ENCODE measurements around the gene CASK. TPM values are rescaled to one million over a fixed set of nuclear protein-coding genes. Genes with fewer than 3 reads are reported as not detected.
"Not testable (repeated sequence)": the region's sequence is repeated elsewhere in the genome, so short reads cannot be mapped to it uniquely, and the experiment has no call there.

The CASK gene
- total RNA-seq, 2 experiments from 2014 or later: 16.6 to 20.4 TPM

DNA sequence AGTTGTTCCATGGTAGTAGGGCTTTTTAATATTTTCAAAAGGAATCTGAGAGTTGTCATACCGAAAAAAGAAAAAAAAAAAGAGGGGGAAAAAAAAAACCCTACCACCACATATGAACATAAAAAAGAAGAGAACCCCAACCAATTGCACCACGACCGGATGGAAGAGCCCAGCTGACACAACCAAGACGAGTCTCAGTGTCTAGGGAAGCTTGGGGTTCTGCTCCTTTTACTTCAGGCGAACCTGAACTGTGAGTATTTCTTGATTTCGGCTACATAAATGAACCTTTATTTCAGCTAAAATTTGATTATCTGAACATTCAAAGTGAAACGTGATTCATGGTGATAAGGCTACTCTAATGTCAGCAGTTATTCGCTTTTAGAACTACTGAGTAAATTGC lies 234.5 kb downstream of the CASK start, which contains the start of gene GPR34:
Gene GPR34, plus strand, starts transcription at position 139 of the 400 bp plus-strand sequence. CDS start 6,661 bp downstream, outside the sequence.
- Mint-ChIP-seq H3K27ac (peak within 1 kb of the TSS; percentile 62), H3K36me3 (peaks cover 16% of the 10 kb centered on the region), H3K4me1 (peaks cover 29% of the 10 kb centered on the region), H3K9me3 (no peaks in the 10 kb centered on the region), H3K4me3 (peak within 1 kb of the TSS; percentile 18), H3K27me3 (no peaks in the 10 kb centered on the region)
- peak; percentile 21 for DNase-seq

DNA sequence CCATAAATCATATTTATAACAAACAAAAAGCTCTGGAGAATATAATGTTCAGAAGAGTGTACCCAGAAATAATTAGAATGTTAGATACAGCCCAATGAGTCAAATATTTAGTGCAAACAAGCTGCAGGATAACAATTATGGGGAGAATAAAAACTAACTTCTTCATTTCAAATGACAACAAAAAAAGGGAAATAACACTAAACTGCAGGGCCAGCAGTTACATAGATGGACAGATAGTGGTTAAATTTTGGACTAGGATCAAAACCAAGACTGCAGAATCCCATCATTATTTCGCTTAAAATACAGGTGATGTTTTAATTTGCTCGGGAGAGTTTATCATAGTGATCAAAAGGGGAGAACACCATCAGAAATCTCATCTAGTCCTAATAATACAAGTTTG lies 235.2 kb downstream of the CASK start:
- H3K4me1 Mint-ChIP-seq: peaks cover 25% of the 10 kb centered on the region
- no peak for DNase-seq
- H3K27ac Mint-ChIP-seq: peak overlapping the region; percentile 16
- peaks cover 12% of the 10 kb centered on the region for H3K36me3 Mint-ChIP-seq
- H3K4me3 Mint-ChIP-seq: peak overlapping the region; percentile 14
- no peaks in the 10 kb centered on the region for H3K27me3 Mint-ChIP-seq
- no peaks in the 10 kb centered on the region for H3K9me3 Mint-ChIP-seq

DNA sequence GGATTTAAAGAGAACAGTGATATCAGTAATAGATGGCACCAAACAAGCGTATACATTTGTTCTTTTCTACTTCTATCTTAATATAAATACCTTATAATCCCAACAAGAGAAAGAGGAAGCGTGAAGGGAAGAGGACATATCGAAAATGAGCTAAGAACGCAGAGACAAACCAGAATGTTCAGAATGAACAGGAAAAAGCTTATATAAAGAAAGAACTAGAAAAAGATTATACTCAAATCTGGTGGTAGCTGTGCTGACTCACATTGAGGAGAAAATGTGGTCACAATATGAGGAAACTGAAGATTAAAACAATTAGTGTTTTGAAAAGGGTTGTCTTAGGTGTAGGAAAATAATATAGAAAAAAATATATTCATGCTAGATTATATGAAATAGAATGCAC lies 236.6 kb downstream of the CASK start:
- H3K4me3 Mint-ChIP-seq: no peak overlapping the region

GRCh38 chrX:41684940-41685339 lies 238.4 kb downstream of the CASK start:
- Mint-ChIP-seq H3K9me3 (no peaks in the 10 kb centered on the region), H3K4me1 (peaks cover 11% of the 10 kb centered on the region), H3K4me3 (no peak overlapping the region), H3K27ac (no peak overlapping the region), H3K36me3 (no peaks in the 10 kb centered on the region), H3K27me3 (no peaks in the 10 kb centered on the region)
- no peak for DNase-seq

More for the DNA sequence above, 236.6 kb downstream of the CASK start:
- Mint-ChIP-seq H3K36me3 (peaks cover 2% of the 10 kb centered on the region), H3K9me3 (no peaks in the 10 kb centered on the region), H3K27ac (no peak overlapping the region), H3K4me1 (peaks cover 14% of the 10 kb centered on the region), H3K27me3 (no peaks in the 10 kb centered on the region)
- DNase-seq: no peak

DNA sequence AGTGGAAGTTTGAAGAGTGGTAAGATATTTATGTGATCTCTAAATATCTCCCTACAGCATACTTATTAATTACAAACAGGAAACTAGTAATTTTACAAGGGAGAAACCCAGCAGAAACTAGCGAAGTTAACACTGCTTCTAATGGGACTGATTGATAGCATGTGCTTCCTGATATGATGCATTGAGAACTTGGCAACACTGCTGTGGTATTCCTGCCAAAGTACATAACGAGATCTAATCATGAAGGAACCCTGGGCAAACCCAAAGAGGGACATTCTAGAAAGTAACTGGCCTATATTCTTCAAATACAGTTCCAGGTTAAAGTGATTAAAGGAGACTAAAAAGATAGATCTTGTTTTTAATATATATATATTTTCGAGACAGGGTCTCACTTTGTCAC lies 239.2 kb downstream of the CASK start:
- no peak for DNase-seq
- Mint-ChIP-seq H3K27ac (no peak overlapping the region), H3K4me1 (peaks cover 11% of the 10 kb centered on the region), H3K27me3 (no peaks in the 10 kb centered on the region), H3K4me3 (no peak overlapping the region), H3K9me3 (no peaks in the 10 kb centered on the region), H3K36me3 (peaks cover 1% of the 10 kb centered on the region)

DNA sequence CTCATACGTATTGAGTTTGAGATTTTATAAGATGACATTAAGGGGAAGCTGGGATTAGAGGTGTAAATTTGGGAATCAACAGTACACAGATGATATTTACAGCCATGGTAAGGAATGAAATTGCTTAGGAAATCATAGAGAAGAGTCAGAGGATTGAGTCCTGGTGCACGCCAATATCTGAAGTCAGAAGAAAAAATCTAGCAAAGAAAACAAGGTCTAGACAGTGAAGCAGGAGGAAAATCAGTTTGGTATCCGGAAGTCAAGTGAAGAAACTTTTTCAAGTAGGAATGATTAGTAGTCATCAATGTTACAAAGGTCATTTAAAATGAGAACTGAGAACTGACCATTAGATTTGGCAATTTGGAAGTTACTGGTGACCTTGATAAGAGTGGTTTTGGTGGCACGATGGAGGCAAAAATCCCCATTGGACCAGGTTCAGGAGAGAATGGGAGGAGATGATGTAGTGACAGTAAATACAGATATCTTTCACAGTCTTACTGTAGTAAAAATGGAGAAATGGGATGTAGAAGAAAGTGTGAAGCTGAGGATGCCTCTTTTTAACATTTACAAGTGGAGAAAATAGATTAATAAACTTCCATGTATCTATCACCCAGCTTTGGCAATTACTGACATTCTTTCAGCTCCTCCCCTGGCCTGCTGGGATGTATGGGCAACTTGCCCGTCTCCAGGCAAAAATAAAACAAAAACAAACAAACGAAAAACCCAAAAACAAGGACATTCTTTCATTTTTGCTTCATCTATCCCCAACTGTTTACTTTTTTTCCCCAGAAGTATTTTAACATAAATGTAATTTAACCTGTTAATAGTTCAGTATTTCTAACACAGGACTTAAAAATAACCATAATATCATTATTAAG lies 245.9 kb downstream of the CASK start:
- H3K27me3 Mint-ChIP-seq: no peaks in the 10 kb centered on the region
- peaks cover 19% of the 10 kb centered on the region for H3K36me3 Mint-ChIP-seq
- H3K27ac Mint-ChIP-seq: no peak overlapping the region
- no peak for DNase-seq
- peaks cover 6% of the 10 kb centered on the region for H3K4me1 Mint-ChIP-seq
- no peak overlapping the region for H3K4me3 Mint-ChIP-seq
- H3K9me3 Mint-ChIP-seq: peaks cover 2% of the 10 kb centered on the region

- H3K4me3 Mint-ChIP-seq, H3K4me1 Mint-ChIP-seq, H3K27ac Mint-ChIP-seq, H3K27me3 Mint-ChIP-seq, DNase-seq, H3K9me3 Mint-ChIP-seq: not testable (repeated sequence)
- peaks cover 22% of the 10 kb centered on the region for H3K36me3 Mint-ChIP-seq
Measured at GRCh38 chrX:41676361-41676760, 247.0 kb downstream of the CASK start.

DNA sequence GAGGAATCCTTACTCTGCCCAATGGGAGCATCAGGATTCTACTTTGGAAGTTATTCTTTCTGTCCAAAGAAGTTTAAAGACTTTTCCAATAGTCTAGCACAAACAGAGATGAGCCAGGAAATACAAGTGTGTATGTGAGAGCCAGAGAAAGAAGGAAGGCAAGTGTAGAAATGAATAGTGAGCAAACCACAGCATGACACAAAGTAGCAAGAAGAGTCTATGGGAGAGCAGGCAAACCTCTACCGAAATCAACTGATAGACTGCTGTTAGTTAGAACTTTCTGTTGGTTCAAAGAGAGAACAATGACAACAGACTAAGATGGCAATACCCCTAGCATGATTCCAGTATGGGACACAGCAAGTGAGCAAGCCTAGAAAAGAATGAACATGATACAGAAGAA lies 250.7 kb downstream of the CASK start:
- H3K27ac Mint-ChIP-seq: no peak overlapping the region
- H3K9me3 Mint-ChIP-seq: peaks cover 2% of the 10 kb centered on the region
- H3K27me3 Mint-ChIP-seq: no peaks in the 10 kb centered on the region
- peaks cover 28% of the 10 kb centered on the region for H3K4me1 Mint-ChIP-seq
- DNase-seq: no peak
- H3K4me3 Mint-ChIP-seq: no peak overlapping the region
- H3K36me3 Mint-ChIP-seq: peaks cover 27% of the 10 kb centered on the region

GRCh38 chrX:41671082-41671481 lies 252.3 kb downstream of the CASK start:
- Mint-ChIP-seq H3K4me3 (no peak overlapping the region), H3K4me1 (peaks cover 41% of the 10 kb centered on the region), H3K27me3 (no peaks in the 10 kb centered on the region), H3K36me3 (peaks cover 22% of the 10 kb centered on the region), H3K9me3 (no peaks in the 10 kb centered on the region), H3K27ac (no peak overlapping the region)
- no peak for DNase-seq

GRCh38 chrX:41670112-41670511 lies 253.2 kb downstream of the CASK start:
- Mint-ChIP-seq H3K27ac (peak overlapping the region; percentile 45), H3K27me3 (no peaks in the 10 kb centered on the region), H3K36me3 (peaks cover 21% of the 10 kb centered on the region), H3K4me1 (peaks cover 51% of the 10 kb centered on the region), H3K9me3 (no peaks in the 10 kb centered on the region), H3K4me3 (no peak overlapping the region)
- no peak for DNase-seq

GRCh38 chrX:41667631-41668030 lies 255.7 kb downstream of the CASK start:
- no peak for DNase-seq
- peaks cover 17% of the 10 kb centered on the region for H3K36me3 Mint-ChIP-seq
- H3K4me3 Mint-ChIP-seq: peak overlapping the region; percentile 25
- no peaks in the 10 kb centered on the region for H3K27me3 Mint-ChIP-seq
- H3K27ac Mint-ChIP-seq: peak overlapping the region; percentile 68
- H3K4me1 Mint-ChIP-seq: peaks cover 51% of the 10 kb centered on the region
- H3K9me3 Mint-ChIP-seq: no peaks in the 10 kb centered on the region

DNA sequence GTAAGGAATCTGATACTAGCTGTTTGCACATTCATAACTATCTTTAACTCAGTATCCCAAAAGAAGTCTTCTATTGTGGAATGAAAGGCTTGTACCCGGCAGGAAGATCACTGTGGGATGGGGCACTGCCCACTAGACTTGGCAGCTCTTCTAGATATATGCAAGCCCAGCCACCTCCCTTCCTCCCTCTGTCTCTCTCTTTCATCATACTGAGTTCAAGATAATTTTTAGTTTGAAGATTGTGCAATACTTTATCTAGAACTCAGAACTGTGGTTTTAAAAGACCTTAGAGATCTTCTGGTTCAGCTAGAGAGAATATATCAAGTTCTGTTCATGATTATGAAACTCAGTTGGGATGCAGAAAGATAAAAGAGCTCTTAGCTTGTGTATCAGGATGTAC lies 257.1 kb downstream of the CASK start:
- Mint-ChIP-seq H3K9me3 (no peaks in the 10 kb centered on the region), H3K4me3 (peak overlapping the region; percentile 64), H3K36me3 (peaks cover 12% of the 10 kb centered on the region), H3K4me1 (peaks cover 51% of the 10 kb centered on the region), H3K27ac (peak overlapping the region; percentile 92), H3K27me3 (no peaks in the 10 kb centered on the region)
- DNase-seq: no peak

- DNase-seq: peak; percentile 19
- Mint-ChIP-seq H3K4me3 (peak overlapping the region; percentile 64), H3K36me3 (peaks cover 12% of the 10 kb centered on the region)
Measured at GRCh38 chrX:41665686-41666085, 257.7 kb downstream of the CASK start.

GRCh38 chrX:41664908-41665307 lies 258.4 kb downstream of the CASK start:
- Mint-ChIP-seq H3K9me3 (no peaks in the 10 kb centered on the region), H3K4me1 (peaks cover 43% of the 10 kb centered on the region), H3K27ac (peak overlapping the region; percentile 92), H3K36me3 (peaks cover 14% of the 10 kb centered on the region), H3K27me3 (no peaks in the 10 kb centered on the region), H3K4me3 (peak overlapping the region; percentile 64)
- no peak for DNase-seq

More at GRCh38 chrX:41665686-41666085, 257.7 kb downstream of the CASK start:
- H3K4me1 Mint-ChIP-seq: peaks cover 48% of the 10 kb centered on the region
- peak overlapping the region; percentile 92 for H3K27ac Mint-ChIP-seq
- no peaks in the 10 kb centered on the region for H3K9me3 Mint-ChIP-seq
- no peaks in the 10 kb centered on the region for H3K27me3 Mint-ChIP-seq

GRCh38 chrX:41664375-41664901 lies 258.9 kb downstream of the CASK start:
- H3K9me3 Mint-ChIP-seq: no peaks in the 10 kb centered on the region
- H3K4me3 Mint-ChIP-seq: no peak overlapping the region

More at GRCh38 chrX:41664375-41664901, 258.9 kb downstream of the CASK start:
- peaks cover 41% of the 10 kb centered on the region for H3K4me1 Mint-ChIP-seq
- peak; percentile 26 for DNase-seq
- peak overlapping the region; percentile 92 for H3K27ac Mint-ChIP-seq
- no peaks in the 10 kb centered on the region for H3K27me3 Mint-ChIP-seq
- H3K36me3 Mint-ChIP-seq: peaks cover 11% of the 10 kb centered on the region
